GM23338 (cell line): ENCODE results near the gene ANKRD31.

Experiments
- CTCF ChIP-seq, 2 experiments: fragments of 200-600 bp in 1 of 2; sonication (generic) in 1 of 2; conservative IDR thresholded peaks; 2 replicates each; pipeline versions ENCODE4 v1.5.1 to v1.6.1; 2016 to 2017; ENCODE audit warnings: antibody characterized with exemption in 2 of 2, low read depth in 2 of 2, mild to moderate bottlenecking in 2 of 2, moderate library complexity in 1 of 2
- EZH2 ChIP-seq: fragments of 200-600 bp; sonication (generic); IDR thresholded peaks from one replicate; pipeline ENCODE4 v1.8.0; 2017; ENCODE audit warnings: antibody characterized with exemption, mild to moderate bottlenecking, low read depth; ENCODE audit not compliant: unreplicated experiment
- EZH2phosphoT487 ChIP-seq: fragments of 200-600 bp; sonication (generic); IDR thresholded peaks from one replicate; pipeline ENCODE4 v1.8.1; 2018; ENCODE audit warnings: antibody characterized with exemption; ENCODE audit not compliant: unreplicated experiment
- JUNB ChIP-seq: IDR thresholded peaks from one replicate; pipeline ENCODE4 v1.6.1; 2016; ENCODE audit warnings: antibody characterized with exemption; ENCODE audit not compliant: unreplicated experiment
- POLR2AphosphoS5 ChIP-seq: IDR thresholded peaks from 2 replicates; pipeline ENCODE4 v1.6.1; 2016; ENCODE audit warnings: antibody characterized with exemption, low read depth
- REST ChIP-seq: IDR thresholded peaks from one replicate; pipeline ENCODE4 v1.6.1; 2018; ENCODE audit warnings: antibody characterized with exemption; ENCODE audit not compliant: unreplicated experiment
- STAT1 ChIP-seq: IDR thresholded peaks from one replicate; pipeline ENCODE4 v1.6.1; 2016; ENCODE audit warnings: antibody characterized with exemption; ENCODE audit not compliant: unreplicated experiment
- ZNF331 ChIP-seq: fragments of 250-450 bp; sonication (Bioruptor Pico); IDR thresholded peaks from 2 replicates; pipeline ENCODE4 v1.5.0; 2020; ENCODE audit warnings: low read depth, mild to moderate bottlenecking, moderate library complexity

- no peak for TF ChIP-seq CTCF (conservative IDR thresholded peaks at IDR 0.05; ENCODE audit: low read depth in 2 of 2)
- TF ChIP-seq POLR2AphosphoS5 = no peak
- TF ChIP-seq EZH2phosphoT487 = no peak
- no peak for TF ChIP-seq REST
- no peak for TF ChIP-seq EZH2
- no peak for TF ChIP-seq ZNF331 (CRISPR knock-in tag)
- TF ChIP-seq STAT1 = no peak
- TF ChIP-seq JUNB = no peak
Measured at GRCh38 chr5:75203604-75204003, 33.1 kb downstream of the ANKRD31 start.
